Right atrium auricular region (tissue), 2 donors: Measurements from ENCODE around the gene TAB2. TPM values are rescaled to one million over a fixed set of nuclear protein-coding genes. Genes with fewer than 3 reads are reported as not detected.

Experiments
- DNase-seq: peaks from one replicate; pipeline ENCODE4 v3.0.0-alpha.2; 2019; ENCODE audit warnings: low spot score
- H3K27ac ChIP-seq, 2 donors: fragments of 200-600 bp; sonication (generic); 1 replicate in 1 of 2; 2 replicates in 1 of 2; pipeline ENCODE4 v1.5.1; 2016 to 2019
- H3K27me3 ChIP-seq, 2 donors: fragments of 200-600 bp; sonication (generic); one replicate each; pipeline versions ENCODE4 v1.5.1 to v1.6.0; 2017 to 2019
- H3K36me3 ChIP-seq: fragments of 200-600 bp; sonication (generic); one replicate; pipeline ENCODE4 v1.5.1; 2016
- H3K4me1 ChIP-seq, 2 donors: fragments of 200-600 bp; sonication (generic); one replicate each; pipeline versions ENCODE4 v1.5.1 to v1.6.0; 2017 to 2019
- H3K4me3 ChIP-seq, 2 donors: fragments of 200-600 bp; sonication (generic); 1 replicate in 1 of 2; 2 replicates in 1 of 2; pipeline ENCODE4 v1.5.1; 2017 to 2019; ENCODE audit warnings: mild to moderate bottlenecking in 1 of 2, moderate library complexity in 1 of 2
- H3K9me3 ChIP-seq, 2 donors: fragments of 200-600 bp; sonication (generic); one replicate each; pipeline ENCODE4 v1.5.1; 2019
- CTCF ChIP-seq, 2 donors: fragments of 200-600 bp; sonication (generic); IDR thresholded peaks; one replicate each; pipeline ENCODE4 v1.5.1; 2019; ENCODE audit warnings: antibody characterized with exemption in 2 of 2
- total RNA-seq, 2 donors: library from RNA; depleted of rRNA; stranded (reverse); fragments of >200 nt; gene quantifications; one replicate each; pipeline ENCODE4 v1.1.0, GENCODE V29; 2016

TAB2 gene
- total RNA-seq, 2 donors from 2014 or later: 51.8 to 58.5 TPM

GRCh38 chr6:149446791-149447376, 129.4 kb downstream of the TAB2 start:
- TF ChIP-seq CTCF (IDR thresholded peaks at IDR 0.05): no peak
- Histone ChIP-seq H3K27ac (no peak overlapping the region), H3K4me1 (peaks cover 0 to 19% of the 10 kb centered on the region in 2 donors), H3K27me3 (no peaks in the 10 kb centered on the region), H3K9me3 (no peaks in the 10 kb centered on the region), H3K36me3 (no peaks in the 10 kb centered on the region), H3K4me3 (no peak overlapping the region)
- no peak for DNase-seq

GRCh38 chr6:149448821-149449453, 131.4 kb downstream of the TAB2 start:
- no peak for DNase-seq
- no peaks in the 10 kb centered on the region for H3K27me3 ChIP-seq
- no peak for TF ChIP-seq CTCF (IDR thresholded peaks at IDR 0.05)
- H3K4me3 ChIP-seq: no peak overlapping the region
- H3K27ac ChIP-seq: no peak overlapping the region
- no peaks in the 10 kb centered on the region for H3K9me3 ChIP-seq
- H3K4me1 ChIP-seq: peaks cover 0 to 31% of the 10 kb centered on the region in 2 donors
- H3K36me3 ChIP-seq: no peaks in the 10 kb centered on the region

- DNase-seq: no peak
- H3K27ac ChIP-seq: no peak overlapping the region
- no peaks in the 10 kb centered on the region for H3K36me3 ChIP-seq
- H3K4me1 ChIP-seq: peaks cover 0 to 42% of the 10 kb centered on the region in 2 donors
- no peak for TF ChIP-seq CTCF (IDR thresholded peaks at IDR 0.05)
- no peaks in the 10 kb centered on the region for H3K9me3 ChIP-seq
- H3K4me3 ChIP-seq: peak overlapping the region; percentile 35 to 57
- no peaks in the 10 kb centered on the region for H3K27me3 ChIP-seq
These were observed 132.5 kb downstream of the TAB2 start for GRCh38 chr6:149449831-149450678.

GRCh38 chr6:149450679-149451375, 133.3 kb downstream of the TAB2 start:
- H3K27ac ChIP-seq: peak overlapping the region in 1 of 2 donors; percentile 58
- H3K36me3 ChIP-seq: no peaks in the 10 kb centered on the region
- DNase-seq: no peak
- H3K27me3 ChIP-seq: no peaks in the 10 kb centered on the region
- peak overlapping the region; percentile 35 to 57 for H3K4me3 ChIP-seq
- no peak for TF ChIP-seq CTCF (IDR thresholded peaks at IDR 0.05)
- H3K9me3 ChIP-seq: no peaks in the 10 kb centered on the region
- peaks cover 0 to 50% of the 10 kb centered on the region in 2 donors for H3K4me1 ChIP-seq

GRCh38 chr6:149451376-149452036, 134.0 kb downstream of the TAB2 start:
- no peak for TF ChIP-seq CTCF (IDR thresholded peaks at IDR 0.05)
- no peaks in the 10 kb centered on the region for H3K27me3 ChIP-seq
- no peaks in the 10 kb centered on the region for H3K9me3 ChIP-seq
- peak overlapping the region; percentile 35 to 57 for H3K4me3 ChIP-seq
- H3K4me1 ChIP-seq: peaks cover 0 to 52% of the 10 kb centered on the region in 2 donors
- no peak for DNase-seq
- H3K27ac ChIP-seq: peak overlapping the region in 1 of 2 donors; percentile 58
- no peaks in the 10 kb centered on the region for H3K36me3 ChIP-seq
